Lower leg skin (tissue), 4 donors: ENCODE results near the gene GIGYF1. TPM values are rescaled to one million over a fixed set of nuclear protein-coding genes. Genes with fewer than 3 reads are reported as not detected.

Experiments
- DNase-seq, 2 donors: peaks; one replicate each; pipeline ENCODE4 v3.0.0-alpha.2; 2019; ENCODE audit warnings: low spot score in 2 of 2
- H3K4me3 ChIP-seq: fragments of 200-600 bp; sonication (generic); 2 replicates; pipeline ENCODE4 v1.5.1; 2017; ENCODE audit warnings: mild to moderate bottlenecking, low read depth; ENCODE audit not compliant: poor library complexity, severe bottlenecking
- CTCF ChIP-seq, 3 donors: fragments of 450-650 bp; IDR thresholded peaks; one replicate each; pipeline ENCODE4 v1.5.1; 2016; ENCODE audit warnings: antibody characterized with exemption in 3 of 3, mild to moderate bottlenecking in 3 of 3, moderate library complexity in 2 of 3
- POLR2A ChIP-seq, 2 donors: fragments of 450-650 bp; IDR thresholded peaks; one replicate each; pipeline ENCODE4 v1.6.1; 2016 to 2017; ENCODE audit warnings: antibody characterized with exemption in 2 of 2, mild to moderate bottlenecking in 1 of 2, moderate library complexity in 1 of 2
- WGBS, 2 donors: methylation state at CpG; one replicate each; pipeline ENCODE4 v1.1.5; 2018; 5-methylcytosine and 5-hydroxymethylcytosine counted together
- intact Hi-C: fragments of 100-400 bp; cut with DNase I; formaldehyde crosslinking; loops from one replicate; pipeline ENCODE4 v1.15.0; 2023; ENCODE audit warnings: low total_unique reads
- total RNA-seq, 4 donors: library from RNA; depleted of rRNA; stranded (reverse); fragments of >200 nt; gene quantifications; one replicate each; pipeline ENCODE4 v1.1.0, GENCODE V29; 2016

Gene GIGYF1
- total RNA-seq, 4 donors from 2014 or later: 34.9 to 56.6 (median 40.0) TPM

DNA sequence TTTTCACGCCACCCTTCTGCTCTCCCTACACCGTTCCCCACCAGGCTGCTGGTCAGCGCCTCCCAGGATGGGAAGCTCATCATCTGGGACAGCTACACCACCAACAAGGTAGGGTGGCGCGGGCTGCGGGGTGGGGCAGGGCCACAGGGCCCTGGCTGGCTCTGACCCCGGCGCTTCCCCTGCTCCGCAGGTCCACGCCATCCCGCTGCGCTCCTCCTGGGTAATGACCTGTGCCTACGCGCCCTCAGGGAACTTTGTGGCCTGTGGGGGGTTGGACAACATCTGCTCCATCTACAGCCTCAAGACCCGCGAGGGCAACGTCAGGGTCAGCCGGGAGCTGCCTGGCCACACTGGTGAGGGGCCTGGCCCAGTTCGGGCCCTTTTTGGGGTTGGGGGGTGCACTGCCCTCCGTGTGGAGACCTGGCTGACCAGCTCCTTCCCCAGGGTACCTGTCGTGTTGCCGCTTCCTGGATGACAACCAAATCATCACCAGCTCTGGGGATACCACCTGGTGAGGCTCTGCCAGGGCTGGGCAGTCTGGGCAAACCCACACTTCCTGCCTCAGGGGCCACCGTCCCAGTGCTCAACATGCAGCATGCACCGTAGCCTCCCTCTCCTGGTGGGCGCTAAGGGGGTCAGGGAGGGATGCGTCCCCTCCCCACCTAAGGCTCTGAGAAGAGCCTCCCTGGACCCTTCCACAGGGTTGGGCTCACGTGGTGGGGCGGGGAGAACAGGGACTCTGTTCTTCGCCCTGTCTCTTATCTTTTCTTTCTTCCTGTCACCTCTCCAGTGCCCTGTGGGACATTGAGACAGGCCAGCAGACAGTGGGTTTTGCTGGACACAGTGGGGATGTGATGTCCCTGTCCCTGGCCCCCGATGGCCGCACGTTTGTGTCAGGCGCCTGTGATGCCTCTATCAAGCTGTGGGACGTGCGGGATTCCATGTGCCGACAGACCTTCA lies 16.5 kb downstream of the GIGYF1 start:
- WGBS, 2 donors: 87 to 94% methylated on average over 29 to 36 of the region's 36 CpGs
- H3K4me3 ChIP-seq: no peak overlapping the region
- TF ChIP-seq POLR2A (IDR thresholded peaks at IDR 0.05) (no peak), CTCF (IDR thresholded peaks at IDR 0.05) (no peak)
- no peak for DNase-seq
- intact Hi-C loops: no loop called here

- H3K4me3 ChIP-seq: no peak overlapping the region
- no peak for DNase-seq
- TF ChIP-seq CTCF (IDR thresholded peaks at IDR 0.05) (no peak), POLR2A (IDR thresholded peaks at IDR 0.05) (no peak)
- WGBS, 2 donors: 75 to 79% methylated on average over 19 to 23 of the region's 23 CpGs
- intact Hi-C loops: no loop called here
Observed at GRCh38 chr7:100676501-100677306, 17.3 kb downstream of the GIGYF1 start.

- intact Hi-C loops: no loop called here
- TF ChIP-seq POLR2A (IDR thresholded peaks at IDR 0.05): no peak
- TF ChIP-seq CTCF (IDR thresholded peaks at IDR 0.05): no peak
- H3K4me3 ChIP-seq: peak overlapping the region; percentile 86
- 0 to 1% methylated on average over 11 to 26 of the region's 59 CpGs for WGBS, 2 donors
- peak; percentile 83 to 97 for DNase-seq
Observed at GRCh38 chr7:100675581-100676350, 18.3 kb downstream of the GIGYF1 start.

DNA sequence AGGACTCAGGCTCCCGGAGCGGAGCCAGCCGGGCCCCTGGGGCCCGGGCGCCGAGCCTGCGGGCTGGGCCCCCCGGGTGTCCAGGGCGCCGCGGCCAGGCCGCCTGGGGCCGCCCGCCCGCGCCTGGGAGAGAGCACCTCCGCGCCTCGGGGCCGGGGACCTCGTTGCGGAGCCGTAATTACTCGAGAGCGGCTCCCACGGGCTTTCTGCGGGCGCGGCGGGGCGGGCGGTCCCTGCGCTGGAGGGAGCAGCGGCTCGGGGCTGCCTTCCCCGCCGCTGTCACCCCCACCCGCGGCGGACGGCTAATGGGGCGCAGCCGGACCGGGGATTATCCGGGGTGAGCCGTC lies 19.0 kb downstream of the GIGYF1 start:
- DNase-seq: no peak
- no peak for TF ChIP-seq POLR2A (IDR thresholded peaks at IDR 0.05)
- TF ChIP-seq CTCF (IDR thresholded peaks at IDR 0.05): no peak
- WGBS, 2 donors: 0% methylated on average over 34 of the region's 46 CpGs; no CpG with 5 or more reads in 1 of the 2 donors
- intact Hi-C loops: no loop called here
- peak overlapping the region; percentile 86 for H3K4me3 ChIP-seq

DNA sequence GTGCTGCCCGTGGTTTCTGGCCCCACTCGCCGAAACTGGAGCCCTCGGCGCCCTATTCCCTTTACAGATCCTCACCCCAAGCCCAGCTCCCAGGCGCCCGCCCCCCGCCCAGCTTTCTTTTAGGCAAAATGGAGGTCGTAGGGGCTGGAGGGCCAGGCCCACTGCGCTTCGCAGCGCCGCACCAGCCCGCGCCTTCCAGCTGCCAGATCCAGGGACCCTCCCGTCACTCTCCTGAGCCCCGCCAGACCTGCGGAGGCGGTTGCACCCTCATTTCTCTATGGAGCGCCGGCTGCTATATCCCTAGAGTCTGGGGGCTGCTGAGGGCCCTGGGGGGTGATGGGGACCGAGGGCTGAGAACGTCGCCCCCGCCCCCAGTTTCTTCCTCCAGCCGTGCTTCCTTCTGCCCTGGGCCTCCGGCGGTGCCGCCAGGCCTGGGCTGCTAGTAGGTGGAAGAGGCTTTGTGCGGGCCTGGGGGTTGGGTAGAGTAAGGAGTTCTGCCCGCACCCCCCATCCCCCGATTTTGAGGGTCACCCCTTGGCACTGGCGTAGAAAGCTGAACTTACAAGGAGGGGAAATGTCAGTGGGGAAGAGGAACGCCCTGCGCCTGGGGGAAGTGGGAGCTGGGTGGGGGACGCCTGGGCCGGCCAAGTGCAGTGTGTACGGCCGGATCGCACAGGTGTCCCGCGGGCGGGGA lies 19.5 kb downstream of the GIGYF1 start:
- intact Hi-C loops: loop anchor here (5.0 kb wide), 1 partner anchor 127 kb away; no protein-coding TSS in a partner anchor
- 0% methylated on average over 31 to 35 of the region's 43 CpGs for WGBS, 2 donors
- no peak for TF ChIP-seq CTCF (IDR thresholded peaks at IDR 0.05)
- no peak for TF ChIP-seq POLR2A (IDR thresholded peaks at IDR 0.05)
- DNase-seq: peak in 1 of 2 donors; percentile 90
- H3K4me3 ChIP-seq: peak overlapping the region; percentile 86
